ENCODE data around the gene GPR183. TPM values are rescaled to one million over a fixed set of nuclear protein-coding genes. Genes with fewer than 3 reads are reported as not detected.
"Not testable (repeated sequence)": the region's sequence is repeated elsewhere in the genome, so short reads cannot be mapped to it uniquely, and the experiment has no call there.

GPR183 gene
- total RNA-seq, 2 experiments from 2014 or later, result 37.4 to 38.8 TPM

GRCh38 chr13:99255271-99255670 is 51.9 kb downstream of the GPR183 start:
- H3K27me3 Mint-ChIP-seq (ENCODE audit: low read depth), result no peaks in the 10 kb centered on the region
- no peaks in the 10 kb centered on the region for H3K9me3 Mint-ChIP-seq
- CTCF ChIA-PET, result interaction anchor here (1.1 to 2.4 kb wide), 8 partner anchors 9 to 79 kb away, joined by 3 to 13 read pairs (median 5); no protein-coding TSS in a partner anchor
- no peak overlapping the region for H3K4me3 Mint-ChIP-seq
- peaks cover 68% of the 10 kb centered on the region for H3K4me1 Mint-ChIP-seq (ENCODE audit: low read depth)
- no peak for DNase-seq
- intact Hi-C loops (cut with micrococcal nuclease), result loop anchor here (5.0 kb wide), 2 partner anchors 258 to 352 kb away; partner anchors contain the start of gene CLYBL
- H3K27ac Mint-ChIP-seq, result peak overlapping the region; percentile 46
- H3K36me3 Mint-ChIP-seq (ENCODE audit: low read depth), result peaks cover 27% of the 10 kb centered on the region

GRCh38 chr13:99254830-99255229 is 52.4 kb downstream of the GPR183 start:
- intact Hi-C loops (cut with micrococcal nuclease), result loop anchor here (5.0 kb wide), 2 partner anchors 258 to 352 kb away; partner anchors contain the start of gene CLYBL
- Mint-ChIP-seq H3K27me3 (ENCODE audit: low read depth) (no peaks in the 10 kb centered on the region), H3K27ac (peak overlapping the region; percentile 46), H3K36me3 (ENCODE audit: low read depth) (peaks cover 25% of the 10 kb centered on the region), H3K4me1 (ENCODE audit: low read depth) (peaks cover 68% of the 10 kb centered on the region), H3K9me3 (no peaks in the 10 kb centered on the region), H3K4me3 (no peak overlapping the region)
- DNase-seq, result no peak
- CTCF ChIA-PET, result interaction anchor here (1.3 to 2.4 kb wide), 2 partner anchors 11 to 22 kb away, joined by 3 to 13 read pairs; no protein-coding TSS in a partner anchor

GRCh38 chr13:99251921-99252320 is 55.3 kb downstream of the GPR183 start:
- intact Hi-C loops (cut with micrococcal nuclease), result loop anchor here (1.0 kb wide), 2 partner anchors 14 to 33 kb away; no protein-coding TSS in a partner anchor
- no peak for DNase-seq
- Mint-ChIP-seq H3K9me3 (peaks cover 3% of the 10 kb centered on the region), H3K36me3 (ENCODE audit: low read depth) (peaks cover 40% of the 10 kb centered on the region), H3K4me3 (no peak overlapping the region), H3K27ac (peak overlapping the region; percentile 43), H3K27me3 (ENCODE audit: low read depth) (no peaks in the 10 kb centered on the region), H3K4me1 (ENCODE audit: low read depth) (peaks cover 51% of the 10 kb centered on the region)
- CTCF ChIA-PET, result interaction anchor here (1.0 to 1.8 kb wide), 4 partner anchors 14 to 185 kb away, joined by 3 to 7 read pairs (median 6); no protein-coding TSS in a partner anchor

- no peaks in the 10 kb centered on the region for H3K27me3 Mint-ChIP-seq (ENCODE audit: low read depth)
- peak overlapping the region; percentile 54 for H3K27ac Mint-ChIP-seq
- H3K36me3 Mint-ChIP-seq (ENCODE audit: low read depth), result peaks cover 40% of the 10 kb centered on the region
- CTCF ChIA-PET, result interaction anchor here (0.6 to 1.3 kb wide), 4 partner anchors 11 to 125 kb away, joined by 3 to 7 read pairs (median 4); no protein-coding TSS in a partner anchor
- H3K9me3 Mint-ChIP-seq, result peaks cover 3% of the 10 kb centered on the region
- H3K4me1 Mint-ChIP-seq (ENCODE audit: low read depth), result peaks cover 47% of the 10 kb centered on the region
- no peak overlapping the region for H3K4me3 Mint-ChIP-seq
- DNase-seq, result no peak
- intact Hi-C loops (cut with micrococcal nuclease), result loop anchor here (1.0 kb wide), 2 partner anchors 13 to 32 kb away; no protein-coding TSS in a partner anchor
These were observed 56.0 kb downstream of the GPR183 start for GRCh38 chr13:99250982-99251825.

GRCh38 chr13:99249606-99250005 is 57.6 kb downstream of the GPR183 start:
- H3K9me3 Mint-ChIP-seq; H3K27me3 Mint-ChIP-seq (ENCODE audit: low read depth); intact Hi-C loops (cut with micrococcal nuclease); H3K4me3 Mint-ChIP-seq; DNase-seq; H3K27ac Mint-ChIP-seq: not testable (repeated sequence)
- Mint-ChIP-seq H3K4me1 (ENCODE audit: low read depth) (peaks cover 36% of the 10 kb centered on the region), H3K36me3 (ENCODE audit: low read depth) (peaks cover 32% of the 10 kb centered on the region)
- CTCF ChIA-PET, result interaction anchor here (1.4 kb wide), 1 partner anchor 10 kb away, joined by 4 read pairs; no protein-coding TSS in a partner anchor

- H3K9me3 Mint-ChIP-seq; intact Hi-C loops (cut with micrococcal nuclease); DNase-seq; CTCF ChIA-PET; H3K27me3 Mint-ChIP-seq (ENCODE audit: low read depth); H3K4me3 Mint-ChIP-seq; H3K27ac Mint-ChIP-seq: not testable (repeated sequence)
- peaks cover 32% of the 10 kb centered on the region for H3K36me3 Mint-ChIP-seq (ENCODE audit: low read depth)
- peaks cover 35% of the 10 kb centered on the region for H3K4me1 Mint-ChIP-seq (ENCODE audit: low read depth)
These were observed 58.0 kb downstream of the GPR183 start for GRCh38 chr13:99249178-99249577.

GRCh38 chr13:99246100-99246499 is 61.1 kb downstream of the GPR183 start:
- CTCF ChIA-PET, result no interaction called here
- no peak overlapping the region for H3K27ac Mint-ChIP-seq
- peaks cover 33% of the 10 kb centered on the region for H3K36me3 Mint-ChIP-seq (ENCODE audit: low read depth)
- no peak for DNase-seq
- H3K27me3 Mint-ChIP-seq (ENCODE audit: low read depth), result no peaks in the 10 kb centered on the region
- H3K4me1 Mint-ChIP-seq (ENCODE audit: low read depth), result peaks cover 19% of the 10 kb centered on the region
- peaks cover 3% of the 10 kb centered on the region for H3K9me3 Mint-ChIP-seq
- H3K4me3 Mint-ChIP-seq, result no peak overlapping the region
- intact Hi-C loops (cut with micrococcal nuclease), result no loop called here

Small RNA genes lying within 50 kb of the gene (microRNA-seq; reads per million reads assigned to microRNA genes)
- gene MIR623 (ENCODE audit: borderline microRNAs expressed, borderline replicate concordance), result not detected

Other genes with a start within 250 kb of the GPR183 start
- 10 to 100 TPM; 43.4 to 44.9 TPM for gene UBAC2, start 106.5 kb downstream of the GPR183 start, total RNA-seq
- gene GPR18, start 49.0 kb downstream of the GPR183 start, total RNA-seq, result 1 to 10 TPM; 2.4 TPM
- 10 to 100 TPM; 35.2 to 36.4 TPM for gene TM9SF2, start 194.1 kb upstream of the GPR183 start, total RNA-seq

All from activated naive CD4-positive, alpha-beta T cell treated with anti-CD3 and anti-CD28 coated beads for 36 hours (primary cell).